Cardiac fibroblast (primary cell): ENCODE measurements around the gene ERCC6L2.

Experiments
- DNase-seq, 2 donors: peaks; one replicate each; pipeline versions ENCODE4 v3.0.0 to v3.0.0-alpha.2; 2010; ENCODE audit warnings: low read depth in 2 of 2
- H3K4me3 ChIP-seq, 2 donors: replicated peaks in 1 of 2; 1 replicate in 1 of 2; 2 replicates in 1 of 2; pipeline ENCODE4 v1.5.1; 2011; ENCODE audit warnings: low read depth in 2 of 2, low read length in 2 of 2, mild to moderate bottlenecking in 2 of 2, moderate library complexity in 1 of 2
- TF ChIP-seq, protein P1 (sequence below): IDR thresholded peaks from one replicate; pipeline ENCODE4 v1.5.1; 2011; ENCODE audit warnings: low read depth, mild to moderate bottlenecking, low read length, inconsistent platforms

ERCC6L2 gene

DNA sequence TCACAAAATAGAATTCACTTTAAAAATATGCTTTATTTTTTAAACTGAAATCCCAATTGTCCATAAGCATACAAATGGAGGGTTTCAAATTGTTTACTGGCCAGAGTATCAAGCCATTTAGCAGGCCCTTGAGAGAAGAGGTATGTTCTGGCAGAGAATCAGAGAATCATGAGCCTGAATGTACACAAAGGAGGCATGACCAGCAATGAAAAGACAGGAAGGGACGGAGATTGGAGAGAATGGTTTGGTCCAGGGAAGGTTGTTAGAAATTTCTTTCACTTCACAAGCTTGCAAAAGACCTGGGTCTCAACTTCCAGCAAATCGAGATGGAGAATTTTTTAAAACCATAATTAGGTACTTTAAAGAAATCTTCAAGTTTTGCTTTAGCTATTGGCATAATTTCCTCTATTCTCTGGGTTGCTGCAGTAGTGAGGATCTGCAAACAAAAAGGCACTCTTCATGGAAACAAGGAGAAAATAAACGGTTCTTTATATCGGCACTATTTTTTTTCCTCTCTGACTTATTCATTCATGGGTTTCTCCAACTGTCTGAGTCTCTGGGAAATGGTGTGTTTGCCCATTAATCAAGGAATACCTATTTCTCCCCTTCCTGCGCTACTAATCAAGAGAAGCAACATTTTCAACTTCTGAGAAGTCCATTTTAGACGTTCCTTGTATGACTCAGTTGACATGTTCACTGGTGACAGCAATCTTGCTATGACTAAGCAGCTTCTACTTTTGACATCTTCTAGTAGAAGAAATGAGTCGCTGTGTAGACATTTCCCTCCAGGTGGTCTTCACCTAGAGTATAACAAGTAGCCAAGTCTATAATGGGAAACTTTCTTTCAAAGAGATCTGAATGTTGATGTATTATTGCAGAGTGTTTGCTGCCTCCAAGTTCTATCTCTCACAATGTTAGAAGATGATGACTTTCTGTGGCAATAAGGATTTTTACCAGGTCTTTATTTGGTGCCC lies 23.1 kb upstream of the ERCC6L2 start:
- DNase-seq: peak in 1 of 2 donors; percentile 74
- TF ChIP-seq, protein P1, sequence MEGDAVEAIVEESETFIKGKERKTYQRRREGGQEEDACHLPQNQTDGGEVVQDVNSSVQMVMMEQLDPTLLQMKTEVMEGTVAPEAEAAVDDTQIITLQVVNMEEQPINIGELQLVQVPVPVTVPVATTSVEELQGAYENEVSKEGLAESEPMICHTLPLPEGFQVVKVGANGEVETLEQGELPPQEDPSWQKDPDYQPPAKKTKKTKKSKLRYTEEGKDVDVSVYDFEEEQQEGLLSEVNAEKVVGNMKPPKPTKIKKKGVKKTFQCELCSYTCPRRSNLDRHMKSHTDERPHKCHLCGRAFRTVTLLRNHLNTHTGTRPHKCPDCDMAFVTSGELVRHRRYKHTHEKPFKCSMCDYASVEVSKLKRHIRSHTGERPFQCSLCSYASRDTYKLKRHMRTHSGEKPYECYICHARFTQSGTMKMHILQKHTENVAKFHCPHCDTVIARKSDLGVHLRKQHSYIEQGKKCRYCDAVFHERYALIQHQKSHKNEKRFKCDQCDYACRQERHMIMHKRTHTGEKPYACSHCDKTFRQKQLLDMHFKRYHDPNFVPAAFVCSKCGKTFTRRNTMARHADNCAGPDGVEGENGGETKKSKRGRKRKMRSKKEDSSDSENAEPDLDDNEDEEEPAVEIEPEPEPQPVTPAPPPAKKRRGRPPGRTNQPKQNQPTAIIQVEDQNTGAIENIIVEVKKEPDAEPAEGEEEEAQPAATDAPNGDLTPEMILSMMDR: no peak
- H3K4me3 ChIP-seq: no peak overlapping the region

DNA sequence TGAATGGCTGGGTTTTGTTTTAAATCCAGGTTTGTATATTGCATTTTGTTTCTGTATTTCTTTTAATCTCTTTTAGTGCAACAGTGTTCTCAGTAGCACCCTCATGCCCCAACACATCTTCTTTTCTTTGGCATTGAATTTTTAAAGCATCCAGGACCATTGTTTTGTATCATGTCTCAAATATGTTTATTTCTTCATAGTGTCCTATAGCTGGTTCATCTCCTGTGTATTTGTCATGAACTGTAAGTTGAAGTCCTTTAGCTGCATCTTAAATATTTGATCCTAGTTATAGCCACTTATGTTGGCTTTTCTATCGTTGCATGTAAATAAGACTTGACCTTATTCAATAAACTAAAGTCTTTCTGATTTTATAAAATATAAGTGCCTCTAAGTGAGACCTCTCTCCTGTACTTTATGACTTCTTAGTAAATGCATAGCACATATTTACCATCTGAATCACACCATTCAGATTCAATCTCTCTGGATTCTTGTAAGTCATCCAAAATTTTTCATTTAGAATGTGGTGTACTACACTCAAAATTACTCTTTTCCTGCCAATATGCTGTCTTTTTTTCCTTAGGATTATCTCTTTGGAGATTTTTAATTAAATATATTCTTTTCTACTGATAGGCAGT lies 21.0 kb upstream of the ERCC6L2 start:
- peak; percentile 75 to 85 for DNase-seq
- TF ChIP-seq, protein P1: no peak
- H3K4me3 ChIP-seq: no peak overlapping the region

DNA sequence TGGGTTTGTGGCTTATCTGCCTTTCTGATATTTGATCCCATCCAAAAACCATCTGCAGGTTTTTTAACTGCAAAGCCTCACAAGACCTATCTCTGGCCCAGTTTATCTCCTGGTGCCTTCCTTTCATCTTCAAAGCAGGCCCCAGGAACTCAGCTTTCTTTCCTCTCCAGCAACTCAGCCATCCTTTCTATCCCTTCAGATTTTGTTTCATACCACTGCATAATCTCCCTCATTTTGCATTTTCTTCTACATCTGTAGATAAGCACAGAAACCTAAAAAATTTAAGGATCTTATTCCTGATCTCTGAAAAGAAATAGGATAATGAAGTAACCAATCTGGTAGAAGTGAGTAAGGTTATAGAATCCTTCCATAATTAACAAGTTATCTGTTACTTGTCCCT lies 19.5 kb upstream of the ERCC6L2 start:
- TF ChIP-seq, protein P1: no peak
- H3K4me3 ChIP-seq: no peak overlapping the region
- DNase-seq: no peak

- peak; percentile 74 to 82 for DNase-seq
- TF ChIP-seq, protein P1: no peak
- H3K4me3 ChIP-seq: no peak overlapping the region
Observed at GRCh38 chr9:95857124-95857523, 18.4 kb upstream of the ERCC6L2 start.

- TF ChIP-seq, protein P1: no peak
- no peak for DNase-seq
- no peak overlapping the region for H3K4me3 ChIP-seq
Observed at GRCh38 chr9:95857896-95858295, 17.6 kb upstream of the ERCC6L2 start.

DNA sequence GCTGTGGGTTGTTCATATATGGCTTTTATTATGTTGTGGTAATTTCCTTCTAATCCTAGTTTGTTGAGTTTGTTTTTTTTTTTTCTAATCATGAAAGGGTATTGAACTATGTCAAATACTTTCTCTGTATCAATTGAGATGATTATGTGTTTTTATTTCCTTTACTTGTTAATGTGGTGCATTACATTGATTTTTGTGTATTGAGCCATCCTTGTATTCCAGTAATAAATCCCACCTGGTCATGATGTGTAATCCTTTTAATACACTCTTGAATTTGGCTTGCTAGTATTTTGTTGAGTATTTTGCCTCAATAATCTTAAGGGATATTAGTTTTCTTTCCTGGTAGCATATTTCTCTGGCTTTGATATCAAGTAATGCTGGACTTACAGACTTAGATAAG lies 13.1 kb upstream of the ERCC6L2 start:
- TF ChIP-seq, protein P1: no peak
- no peak overlapping the region for H3K4me3 ChIP-seq
- no peak for DNase-seq
